Ishikawa (cell line): ENCODE data around the gene GJA3.

Source experiments
- CEBPB ChIP-seq: IDR thresholded peaks from 2 replicates; pipeline ENCODE4 v1.6.1; 2012
- CREB1 ChIP-seq: IDR thresholded peaks from 2 replicates; pipeline ENCODE4 v1.6.1; 2012; ENCODE audit warnings: low read depth
- EGR1 ChIP-seq: IDR thresholded peaks from 2 replicates; pipeline ENCODE4 v1.6.1; 2012
- EP300 ChIP-seq: IDR thresholded peaks from 2 replicates; pipeline ENCODE4 v1.6.1; 2012; ENCODE audit warnings: borderline replicate concordance
- FOXM1 ChIP-seq: IDR thresholded peaks from 2 replicates; pipeline ENCODE4 v1.6.1; 2012; ENCODE audit warnings: low read depth, borderline replicate concordance
- MAX ChIP-seq: IDR thresholded peaks from 2 replicates; pipeline ENCODE4 v1.6.1; 2012
- NFIC ChIP-seq: IDR thresholded peaks from 2 replicates; pipeline ENCODE4 v1.6.1; 2012
- RAD21 ChIP-seq: IDR thresholded peaks from 2 replicates; pipeline ENCODE4 v1.6.1; 2012; ENCODE audit warnings: low read depth
- REST ChIP-seq: IDR thresholded peaks from 2 replicates; pipeline ENCODE4 v1.6.1; 2012; ENCODE audit warnings: low read depth, mild to moderate bottlenecking
- TAF1 ChIP-seq: IDR thresholded peaks from 2 replicates; pipeline ENCODE4 v1.6.1; 2012; ENCODE audit warnings: low read depth, mild to moderate bottlenecking
- TCF12 ChIP-seq: IDR thresholded peaks from 2 replicates; pipeline ENCODE4 v1.6.1; 2012; ENCODE audit warnings: low read depth
- TEAD4 ChIP-seq: IDR thresholded peaks from 2 replicates; pipeline ENCODE4 v1.6.1; 2012
- USF1 ChIP-seq: IDR thresholded peaks from 2 replicates; pipeline ENCODE4 v1.6.1; 2012
- YY1 ChIP-seq: IDR thresholded peaks from 2 replicates; pipeline ENCODE4 v1.6.1; 2012; ENCODE audit warnings: low read depth
- ZBTB7A ChIP-seq: IDR thresholded peaks from 2 replicates; pipeline ENCODE4 v1.6.1; 2012; ENCODE audit warnings: low read depth

The GJA3 gene

GRCh38 chr13:20175406-20175794 is 14.5 kb upstream of the GJA3 start:
- TF ChIP-seq MAX: no peak
- TF ChIP-seq NFIC: no peak
- no peak for TF ChIP-seq CEBPB
- TF ChIP-seq TAF1: no peak
- TF ChIP-seq FOXM1: no peak
- TF ChIP-seq EP300: no peak
- TF ChIP-seq REST: no peak

- peak; percentile 31; the same call in 1 of the 2 replicates for TF ChIP-seq USF1
- TF ChIP-seq MAX: peak; percentile 73
- no peak for TF ChIP-seq ZBTB7A
- no peak for TF ChIP-seq TCF12
- TF ChIP-seq YY1: peak; percentile 38; the same call in 1 of the 2 replicates
- TF ChIP-seq CEBPB: no peak
- 0 out of 2 replicates have a peak, but pooled peaks have one; percentile 12 for TF ChIP-seq TEAD4
- peak; percentile 70 for TF ChIP-seq EGR1
- no peak for TF ChIP-seq REST
- peak; percentile 15; the same call in 1 of the 2 replicates for TF ChIP-seq EP300
- TF ChIP-seq FOXM1: no peak
These were observed 14.0 kb upstream of the GJA3 start for GRCh38 chr13:20174656-20175405.

- TF ChIP-seq EP300 (no peak), ZBTB7A (no peak), USF1 (no peak), FOXM1 (no peak), RAD21 (no peak), EGR1 (no peak), CREB1 (no peak), TCF12 (no peak), NFIC (no peak), YY1 (no peak), TAF1 (no peak), REST (no peak), CEBPB (no peak), MAX (no peak), TEAD4 (no peak)
These were observed 12.4 kb upstream of the GJA3 start for GRCh38 chr13:20173116-20173746.

GRCh38 chr13:20171364-20171763 is 10.5 kb upstream of the GJA3 start:
- TF ChIP-seq FOXM1 (no peak), TEAD4 (no peak), NFIC (no peak), EGR1 (no peak), USF1 (no peak), TAF1 (no peak)
